GM19455 (cell line): Measurements from ENCODE around the gene HK2.
"Not testable (repeated sequence)": the region's sequence is repeated elsewhere in the genome, so short reads cannot be mapped to it uniquely, and the experiment has no call there.

Experiments
- ATAC-seq: cut with Tn5 transposase; IDR thresholded peaks from one replicate; pipeline ENCODE4 v1.9.1; 2021; ENCODE audit not compliant: unreplicated experiment

Gene HK2

DNA sequence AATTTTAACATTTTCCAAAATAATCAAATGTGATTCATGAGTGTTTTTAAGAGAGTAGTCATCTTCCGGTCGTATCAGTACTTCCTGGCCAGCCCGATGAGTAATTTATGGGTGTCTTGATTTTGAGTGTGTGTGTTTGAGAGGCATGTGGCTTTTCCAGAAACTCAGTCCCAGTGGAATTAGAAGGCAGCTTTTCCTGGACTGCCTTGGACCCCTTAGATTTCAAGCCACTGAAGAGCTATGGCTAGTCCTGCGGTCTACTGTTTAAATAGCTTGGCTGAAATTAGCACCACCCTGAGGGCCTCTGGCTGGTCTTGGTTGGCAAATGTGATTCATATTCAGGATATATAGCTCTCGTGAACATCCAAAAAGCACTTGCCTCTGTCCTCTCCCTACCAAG is 59.4 kb downstream of the HK2 start:
- ATAC-seq = no peak

GRCh38 chr2:74894272-74894981 is 60.5 kb downstream of the HK2 start:
- ATAC-seq = no peak

DNA sequence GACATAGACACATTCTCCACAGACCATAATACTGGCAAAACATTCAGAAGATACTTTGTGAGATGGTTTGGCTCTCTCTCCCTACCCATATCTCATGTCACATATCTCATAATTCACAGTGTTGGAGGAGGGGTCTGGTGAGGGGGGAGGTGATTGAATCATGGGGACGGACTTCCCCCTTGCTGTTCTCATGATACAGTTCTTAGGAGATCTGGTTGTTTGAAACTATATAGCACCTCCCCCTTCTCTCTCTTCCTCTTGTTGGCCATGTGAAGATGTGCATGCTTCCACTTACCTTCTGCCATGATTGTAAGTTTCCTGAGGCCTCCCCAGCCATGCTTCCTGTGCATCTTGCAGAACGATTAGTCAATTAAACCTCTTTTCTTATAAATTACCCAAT is 61.1 kb downstream of the HK2 start:
- ATAC-seq = no peak

GRCh38 chr2:74896232-74896631 is 62.3 kb downstream of the HK2 start:
- no peak for ATAC-seq

DNA sequence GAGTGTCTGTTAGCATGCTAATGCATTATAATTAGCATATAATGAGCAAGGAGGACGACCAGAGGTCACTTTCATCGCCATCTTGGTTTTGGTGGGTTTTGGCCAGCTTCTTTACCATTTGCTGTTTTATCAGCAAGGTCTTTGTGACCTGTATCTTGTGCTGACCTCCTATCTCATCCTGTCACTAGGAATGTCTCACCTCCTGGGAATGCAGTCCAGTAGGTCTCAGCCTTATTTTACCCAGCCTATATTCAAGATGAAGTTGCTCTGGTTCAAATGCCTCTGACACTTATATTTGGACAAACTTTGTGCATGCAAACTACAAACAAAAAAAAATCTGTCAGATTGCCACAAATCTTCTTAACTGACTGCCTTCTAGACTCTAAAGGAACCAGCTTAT is 66.3 kb downstream of the HK2 start:
- ATAC-seq = not testable (repeated sequence)

DNA sequence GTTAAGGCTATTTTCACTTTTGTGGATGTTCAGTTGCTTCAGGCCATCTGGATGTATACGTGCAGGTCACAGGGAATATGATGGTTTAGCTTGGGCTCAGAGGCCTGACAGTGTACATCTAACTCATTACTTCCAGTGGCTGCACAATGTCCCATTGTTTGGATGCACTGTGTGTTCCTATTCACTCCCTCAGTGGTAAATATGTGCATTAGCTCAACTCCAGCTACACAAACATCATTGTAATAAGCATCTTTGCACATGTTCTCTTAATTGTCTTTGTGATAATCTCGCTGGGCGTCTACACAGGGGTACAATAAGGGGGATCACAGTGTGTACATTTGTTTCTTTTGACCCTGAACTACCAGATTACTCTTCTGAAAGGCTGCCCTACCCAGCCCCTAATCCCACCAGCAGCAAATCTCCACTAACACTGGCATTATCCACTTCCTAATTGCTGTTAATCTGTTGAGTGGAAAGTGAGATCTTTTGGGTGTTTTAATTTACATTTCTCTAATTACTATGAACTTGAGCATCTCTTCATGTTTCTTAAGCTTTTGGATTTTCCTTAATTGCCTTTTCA is 68.4 kb downstream of the HK2 start:
- ATAC-seq = no peak

- ATAC-seq = no peak
Measured at GRCh38 chr2:74906395-74906794, 72.5 kb downstream of the HK2 start.

DNA sequence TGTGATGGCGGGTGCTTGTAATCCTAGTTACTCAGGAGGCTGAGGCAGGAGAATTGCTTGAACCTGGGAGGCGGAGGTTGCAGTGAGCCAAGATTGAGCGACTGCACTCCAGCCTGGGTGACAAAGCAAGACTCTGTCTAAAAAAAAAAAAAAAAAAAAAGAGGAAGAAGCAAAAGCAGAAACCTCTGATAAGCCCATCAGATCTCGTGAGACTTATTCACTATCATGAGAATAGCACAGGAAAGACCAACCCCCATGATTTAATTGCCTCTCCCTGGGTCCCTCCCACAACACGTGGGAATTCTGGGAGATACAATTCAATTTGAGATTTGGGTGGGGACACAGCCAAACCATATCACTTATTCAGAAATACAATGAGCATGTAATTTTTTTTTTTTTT is 73.6 kb downstream of the HK2 start:
- not testable (repeated sequence) for ATAC-seq

GRCh38 chr2:74908748-74909444 is 75.0 kb downstream of the HK2 start:
- ATAC-seq = no peak

DNA sequence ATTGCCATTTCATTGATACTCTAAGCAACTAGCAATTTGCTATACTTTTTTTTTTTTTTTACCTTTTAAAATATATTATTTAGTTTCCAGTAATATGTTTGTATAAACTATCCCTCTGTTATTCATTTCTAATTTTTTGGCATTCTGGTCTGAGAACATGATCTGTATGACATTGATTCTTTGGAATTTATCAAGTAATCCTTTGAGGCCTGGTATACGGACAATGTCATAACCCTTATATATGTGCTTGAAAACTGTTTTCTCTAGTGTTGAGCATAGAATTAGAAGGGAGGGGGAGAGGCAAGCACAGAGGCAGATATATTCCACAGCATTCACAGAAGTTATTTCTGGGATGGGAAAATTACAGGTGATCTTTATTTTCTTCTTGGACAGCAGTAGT is 76.3 kb downstream of the HK2 start:
- no peak for ATAC-seq

DNA sequence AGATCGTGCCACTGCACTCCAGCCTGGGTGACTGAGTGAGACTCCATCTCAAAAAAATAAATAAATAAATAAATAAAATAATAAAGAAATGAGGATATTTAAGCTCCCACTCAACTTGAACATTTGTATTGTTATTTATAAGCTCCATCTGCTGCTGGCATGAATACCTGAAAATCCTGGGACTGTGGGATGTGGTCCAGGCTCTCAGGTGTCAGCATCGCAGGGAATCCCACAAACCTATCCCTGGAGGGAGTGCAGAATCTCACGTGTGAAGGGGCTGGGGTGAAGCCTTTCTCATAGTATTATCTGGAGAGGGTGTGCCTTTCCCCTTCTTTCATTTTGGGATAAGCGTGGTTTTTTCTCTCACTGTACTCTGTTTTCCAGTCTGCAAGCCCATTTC is 77.1 kb downstream of the HK2 start:
- ATAC-seq = no peak

GRCh38 chr2:74915743-74916142 is 81.8 kb downstream of the HK2 start:
- ATAC-seq = no peak

GRCh38 chr2:74916394-74916793 is 82.5 kb downstream of the HK2 start:
- ATAC-seq = no peak

- no peak for ATAC-seq
Measured at GRCh38 chr2:74917702-74918619, 84.0 kb downstream of the HK2 start.

GRCh38 chr2:74919827-74920226 is 85.9 kb downstream of the HK2 start:
- ATAC-seq = no peak

DNA sequence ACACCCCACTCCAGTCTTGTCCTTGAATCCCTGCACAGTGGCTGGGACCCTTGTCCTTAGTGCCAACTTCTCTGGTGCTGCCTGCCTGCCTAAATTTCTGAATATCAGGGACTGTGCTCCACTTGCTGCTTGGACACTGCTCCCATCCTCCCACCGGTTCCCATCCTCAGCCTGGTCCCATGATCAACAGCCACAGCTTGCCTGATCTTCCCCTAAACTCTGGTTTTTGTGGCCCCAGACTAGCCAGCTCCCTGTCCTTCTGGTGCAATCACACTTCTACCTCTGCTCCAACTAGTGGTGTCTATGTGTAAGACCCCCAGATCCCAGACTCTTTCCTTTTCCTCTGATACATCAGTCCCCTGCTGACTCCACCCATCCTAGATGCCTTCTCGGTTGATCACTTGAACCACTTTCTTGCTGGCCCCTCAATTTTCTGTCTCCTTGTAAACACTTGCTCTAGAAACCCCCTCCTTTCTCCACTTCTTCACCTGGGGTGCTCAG is 87.4 kb downstream of the HK2 start:
- no peak for ATAC-seq

DNA sequence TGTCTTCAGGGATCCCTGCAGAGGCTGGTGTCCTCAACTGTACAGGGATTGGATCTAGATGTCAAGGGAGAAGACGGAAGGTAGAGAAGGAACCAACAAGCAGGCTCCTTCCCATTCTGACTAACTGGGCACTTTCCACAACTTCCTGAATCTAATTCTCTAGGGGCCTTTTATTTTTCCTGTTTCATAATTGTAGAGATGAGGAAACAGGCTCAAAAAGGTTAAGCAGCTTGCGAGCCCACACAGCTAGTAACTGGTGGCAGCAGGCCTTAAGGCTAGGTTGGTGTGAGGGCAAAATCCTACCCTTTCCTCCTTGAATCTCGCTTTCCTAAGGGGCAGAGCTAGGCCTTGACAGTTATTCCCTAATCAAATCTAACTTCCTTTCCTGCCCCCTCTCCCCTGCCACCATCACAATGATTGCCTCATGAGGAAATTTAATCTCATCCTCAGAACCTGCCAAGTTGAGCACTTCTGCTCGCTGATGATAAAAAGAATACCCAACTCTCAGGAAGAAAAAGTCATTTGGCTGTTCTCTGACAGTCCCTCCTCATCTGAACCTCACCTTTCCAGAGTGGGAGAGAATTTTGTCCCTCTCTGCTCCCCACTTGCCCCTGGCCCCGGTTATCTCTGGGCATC is 88.8 kb downstream of the HK2 start:
- ATAC-seq = no peak

GRCh38 chr2:74924463-74925265 is 90.7 kb downstream of the HK2 start:
- no peak for ATAC-seq

DNA sequence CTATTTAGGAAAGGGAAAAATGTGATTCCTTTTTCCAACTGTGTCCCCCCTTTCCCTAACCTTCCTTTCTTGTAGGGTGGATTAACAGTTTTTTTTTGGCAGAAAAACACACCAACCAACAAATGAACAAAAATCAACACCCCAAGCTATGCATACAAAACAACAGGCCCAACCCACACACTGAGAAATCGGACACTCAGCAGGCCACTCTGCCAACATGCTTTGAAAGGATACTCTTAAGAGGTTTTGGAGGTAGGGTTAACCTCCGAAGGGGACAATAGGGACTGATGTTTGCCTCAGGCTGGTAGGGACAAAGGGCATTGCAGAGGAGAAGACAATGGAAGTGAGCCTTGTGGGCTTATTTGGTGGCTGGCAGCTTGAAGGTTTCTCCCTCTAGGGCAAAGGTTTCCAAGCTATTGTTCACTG is 91.4 kb downstream of the HK2 start:
- ATAC-seq = no peak

GRCh38 chr2:74927621-74928020 is 93.7 kb downstream of the HK2 start:
- ATAC-seq = no peak
